H1 (cell line): ENCODE results near the gene GABRG3.

Source experiments
- CHD1 ChIP-seq: IDR thresholded peaks from 2 replicates; pipeline ENCODE4 v1.6.1; 2012; ENCODE audit warnings: low read depth, low read length, improper control_type of control experiment
- EZH2 ChIP-seq: fragments of 200-600 bp; sonication (generic); IDR thresholded peaks from 2 replicates; pipeline ENCODE4 v1.7.1; 2012; ENCODE audit warnings: low read depth, mild to moderate bottlenecking, moderate library complexity, low read length, inconsistent platforms; ENCODE audit not compliant: severe bottlenecking
- GABPA ChIP-seq: IDR thresholded peaks from 2 replicates; pipeline ENCODE4 v1.6.1; 2011; ENCODE audit warnings: mild to moderate bottlenecking, low read length, moderate library complexity, borderline replicate concordance; ENCODE audit not compliant: insufficient read depth
- JUN ChIP-seq: IDR thresholded peaks from 2 replicates; pipeline ENCODE4 v1.6.1; 2011; ENCODE audit warnings: low read depth, mild to moderate bottlenecking, improper control_type of control experiment, low read length
- NRF1 ChIP-seq: IDR thresholded peaks from 2 replicates; pipeline ENCODE4 v1.6.1; 2011; ENCODE audit warnings: mild to moderate bottlenecking, low read depth, low read length, improper control_type of control experiment
- POLR2A ChIP-seq, 2 experiments: IDR thresholded peaks; 1 replicate in 1 of 2; 2 replicates in 1 of 2; pipeline ENCODE4 v1.6.1; 2011; ENCODE audit warnings: low read depth in 2 of 2, low read length in 2 of 2, mild to moderate bottlenecking in 2 of 2; ENCODE audit errors: control extremely low read depth in 1 of 2
- POLR2AphosphoS5 ChIP-seq: IDR thresholded peaks from 2 replicates; pipeline ENCODE4 v1.6.1; 2011; ENCODE audit warnings: low read depth, low read length
- RXRA ChIP-seq: IDR thresholded peaks from 2 replicates; pipeline ENCODE4 v1.6.1; 2011; ENCODE audit warnings: low read depth, mild to moderate bottlenecking, low read length, moderate library complexity; ENCODE audit not compliant: insufficient read depth
- SAP30 ChIP-seq: fragments of 300-600 bp; sonication (generic); IDR thresholded peaks from 2 replicates; pipeline ENCODE4 v1.7.1; 2012; ENCODE audit warnings: low read length, moderate library complexity, mild to moderate bottlenecking, inconsistent platforms; ENCODE audit not compliant: insufficient read depth, insufficient replicate concordance
- TAF1 ChIP-seq: IDR thresholded peaks from 2 replicates; pipeline ENCODE4 v1.6.1; 2011; ENCODE audit warnings: mild to moderate bottlenecking, low read depth, low read length
- TCF12 ChIP-seq: IDR thresholded peaks from 2 replicates; pipeline ENCODE4 v1.6.1; 2011; ENCODE audit warnings: low read depth, mild to moderate bottlenecking, low read length
- TF ChIP-seq, protein P1 (sequence below), 3 experiments: IDR thresholded peaks; 1 replicate in 2 of 3; 2 replicates in 1 of 3; pipeline versions ENCODE4 v1.5.1 to v1.6.1; 2011; ENCODE audit warnings: low read length in 3 of 3, mild to moderate bottlenecking in 3 of 3, inconsistent platforms in 2 of 3, low read depth in 1 of 3, moderate library complexity in 1 of 3; ENCODE audit not compliant: insufficient read depth in 1 of 3; ENCODE audit errors: control extremely low read depth in 1 of 3

DNA sequence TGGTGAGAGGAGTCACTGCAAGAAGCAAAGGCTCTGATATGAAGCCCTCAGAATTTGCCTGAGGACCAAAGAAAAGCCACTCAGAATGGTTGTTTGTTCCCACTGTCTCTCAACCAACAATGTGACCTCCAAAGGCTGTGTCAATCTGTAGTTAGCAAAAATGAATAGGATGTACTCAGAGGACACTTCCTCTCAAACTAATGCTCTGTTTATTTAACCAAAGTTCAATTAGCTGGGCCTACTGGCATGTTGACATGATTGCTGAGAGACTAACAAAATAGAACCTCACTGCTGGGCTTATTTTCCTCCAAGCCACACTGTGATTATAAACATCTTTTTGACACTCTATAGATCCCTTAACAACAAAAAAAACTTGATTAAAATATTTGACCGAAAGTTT, 605.6 kb downstream of the GABRG3 start:
- no peak for TF ChIP-seq JUN
- TF ChIP-seq, protein P1, sequence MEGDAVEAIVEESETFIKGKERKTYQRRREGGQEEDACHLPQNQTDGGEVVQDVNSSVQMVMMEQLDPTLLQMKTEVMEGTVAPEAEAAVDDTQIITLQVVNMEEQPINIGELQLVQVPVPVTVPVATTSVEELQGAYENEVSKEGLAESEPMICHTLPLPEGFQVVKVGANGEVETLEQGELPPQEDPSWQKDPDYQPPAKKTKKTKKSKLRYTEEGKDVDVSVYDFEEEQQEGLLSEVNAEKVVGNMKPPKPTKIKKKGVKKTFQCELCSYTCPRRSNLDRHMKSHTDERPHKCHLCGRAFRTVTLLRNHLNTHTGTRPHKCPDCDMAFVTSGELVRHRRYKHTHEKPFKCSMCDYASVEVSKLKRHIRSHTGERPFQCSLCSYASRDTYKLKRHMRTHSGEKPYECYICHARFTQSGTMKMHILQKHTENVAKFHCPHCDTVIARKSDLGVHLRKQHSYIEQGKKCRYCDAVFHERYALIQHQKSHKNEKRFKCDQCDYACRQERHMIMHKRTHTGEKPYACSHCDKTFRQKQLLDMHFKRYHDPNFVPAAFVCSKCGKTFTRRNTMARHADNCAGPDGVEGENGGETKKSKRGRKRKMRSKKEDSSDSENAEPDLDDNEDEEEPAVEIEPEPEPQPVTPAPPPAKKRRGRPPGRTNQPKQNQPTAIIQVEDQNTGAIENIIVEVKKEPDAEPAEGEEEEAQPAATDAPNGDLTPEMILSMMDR (IDR thresholded peaks at IDR 0.05; ENCODE audit: control extremely low read depth in 1 of 3, insufficient read depth in 1 of 3, low read depth in 1 of 3, low read length in 3 of 3) = no peak
- TF ChIP-seq POLR2A (IDR thresholded peaks at IDR 0.05; ENCODE audit: control extremely low read depth in 1 of 2, low read depth in 2 of 2, low read length in 2 of 2) = no peak
- no peak for TF ChIP-seq TAF1
- no peak for TF ChIP-seq NRF1
- no peak for TF ChIP-seq RXRA
- TF ChIP-seq SAP30 = no peak
- TF ChIP-seq EZH2 = no peak
- TF ChIP-seq TCF12 = no peak
- TF ChIP-seq POLR2AphosphoS5 = no peak
- no peak for TF ChIP-seq GABPA
- TF ChIP-seq CHD1 = no peak
